ENCODE measurements around the gene EMX2.

EMX2 gene

GRCh38 chr10:117545141-117546019 lies 2.8 kb downstream of the EMX2 start:
- peak; percentile 56 for DNase-seq

GRCh38 chr10:117546020-117546580 lies 3.6 kb downstream of the EMX2 start:
- DNase-seq = no peak

GRCh38 chr10:117546581-117547015 lies 4.1 kb downstream of the EMX2 start:
- DNase-seq = no peak

- DNase-seq = no peak
Observed at GRCh38 chr10:117547016-117547715, 4.6 kb downstream of the EMX2 start.

GRCh38 chr10:117547716-117548668 lies 5.4 kb downstream of the EMX2 start:
- no peak for DNase-seq

GRCh38 chr10:117549100-117549585 lies 6.6 kb downstream of the EMX2 start:
- no peak for DNase-seq

GRCh38 chr10:117550076-117550475 lies 7.5 kb downstream of the EMX2 start:
- DNase-seq = no peak

- no peak for DNase-seq
Observed at GRCh38 chr10:117550599-117551329, 8.2 kb downstream of the EMX2 start.

- DNase-seq = no peak
Observed at GRCh38 chr10:117551330-117552155, 9.0 kb downstream of the EMX2 start.

- DNase-seq = no peak
Observed at GRCh38 chr10:117552156-117552631, 9.6 kb downstream of the EMX2 start.

- no peak for DNase-seq
Observed at GRCh38 chr10:117552701-117553141, 10.2 kb downstream of the EMX2 start.

- DNase-seq = no peak
Observed at GRCh38 chr10:117553142-117553814, 10.7 kb downstream of the EMX2 start.

GRCh38 chr10:117553815-117554172 lies 11.2 kb downstream of the EMX2 start:
- DNase-seq = no peak

- no peak for DNase-seq
Observed at GRCh38 chr10:117554241-117554814, 11.8 kb downstream of the EMX2 start.

- no peak for DNase-seq
Observed at GRCh38 chr10:117555017-117555416, 12.5 kb downstream of the EMX2 start.

- no peak for DNase-seq
Observed at GRCh38 chr10:117555863-117556262, 13.3 kb downstream of the EMX2 start.

- DNase-seq = no peak
Observed at GRCh38 chr10:117556356-117556755, 13.8 kb downstream of the EMX2 start.

GRCh38 chr10:117559712-117560111 lies 17.2 kb downstream of the EMX2 start:
- DNase-seq = no peak

GRCh38 chr10:117560942-117561341 lies 18.4 kb downstream of the EMX2 start:
- no peak for DNase-seq

GRCh38 chr10:117562220-117562619 lies 19.7 kb downstream of the EMX2 start:
- no peak for DNase-seq

All from 8988T (cell line).